Astrocyte of the spinal cord (primary cell): ENCODE measurements around the gene IQGAP3.

Source experiments
- DNase-seq: peaks from one replicate; pipeline ENCODE4 v3.0.0; 2011; ENCODE audit warnings: low read depth, low spot score
- H3K4me3 ChIP-seq: 2 replicates; pipeline ENCODE4 v1.5.1; 2011; ENCODE audit warnings: low read depth, mild to moderate bottlenecking, low read length, moderate library complexity
- in situ Hi-C: cut with HindIII; loops from 2 replicates; pipeline ENCODE4 v1.10.0; 2017; ENCODE audit warnings: low sequenced_read_pairs
- TF ChIP-seq, protein P1 (sequence below): IDR thresholded peaks from 2 replicates; pipeline ENCODE4 v1.5.1; 2012; ENCODE audit warnings: low read depth, mild to moderate bottlenecking, low read length, inconsistent platforms

Gene IQGAP3

DNA sequence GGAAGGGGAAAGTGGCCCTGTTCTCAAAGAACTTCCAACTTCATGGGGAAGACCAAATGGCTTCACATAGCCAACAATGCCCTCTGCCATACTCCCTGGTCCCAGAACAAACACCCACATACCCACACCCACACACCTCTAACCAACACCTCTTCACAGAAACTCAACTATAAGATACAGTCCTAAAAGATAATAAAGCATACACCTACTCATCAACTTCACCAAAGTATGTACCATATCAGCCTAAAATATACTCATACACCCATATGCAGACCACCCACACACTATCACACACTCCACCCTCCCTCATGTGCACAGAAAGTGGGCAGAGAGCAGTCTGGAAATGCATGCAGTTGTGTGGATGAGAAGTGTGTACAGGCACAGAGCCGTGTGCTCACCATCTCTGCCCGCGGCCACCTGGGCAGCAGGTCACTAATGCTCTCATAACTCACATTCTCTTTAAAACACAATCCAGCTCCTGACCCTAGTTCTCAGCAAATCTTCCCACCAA lies 27.7 kb downstream of the IQGAP3 start:
- in situ Hi-C loops = no loop called here
- no peak overlapping the region for H3K4me3 ChIP-seq
- TF ChIP-seq, protein P1, sequence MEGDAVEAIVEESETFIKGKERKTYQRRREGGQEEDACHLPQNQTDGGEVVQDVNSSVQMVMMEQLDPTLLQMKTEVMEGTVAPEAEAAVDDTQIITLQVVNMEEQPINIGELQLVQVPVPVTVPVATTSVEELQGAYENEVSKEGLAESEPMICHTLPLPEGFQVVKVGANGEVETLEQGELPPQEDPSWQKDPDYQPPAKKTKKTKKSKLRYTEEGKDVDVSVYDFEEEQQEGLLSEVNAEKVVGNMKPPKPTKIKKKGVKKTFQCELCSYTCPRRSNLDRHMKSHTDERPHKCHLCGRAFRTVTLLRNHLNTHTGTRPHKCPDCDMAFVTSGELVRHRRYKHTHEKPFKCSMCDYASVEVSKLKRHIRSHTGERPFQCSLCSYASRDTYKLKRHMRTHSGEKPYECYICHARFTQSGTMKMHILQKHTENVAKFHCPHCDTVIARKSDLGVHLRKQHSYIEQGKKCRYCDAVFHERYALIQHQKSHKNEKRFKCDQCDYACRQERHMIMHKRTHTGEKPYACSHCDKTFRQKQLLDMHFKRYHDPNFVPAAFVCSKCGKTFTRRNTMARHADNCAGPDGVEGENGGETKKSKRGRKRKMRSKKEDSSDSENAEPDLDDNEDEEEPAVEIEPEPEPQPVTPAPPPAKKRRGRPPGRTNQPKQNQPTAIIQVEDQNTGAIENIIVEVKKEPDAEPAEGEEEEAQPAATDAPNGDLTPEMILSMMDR = no peak
- no peak for DNase-seq

DNA sequence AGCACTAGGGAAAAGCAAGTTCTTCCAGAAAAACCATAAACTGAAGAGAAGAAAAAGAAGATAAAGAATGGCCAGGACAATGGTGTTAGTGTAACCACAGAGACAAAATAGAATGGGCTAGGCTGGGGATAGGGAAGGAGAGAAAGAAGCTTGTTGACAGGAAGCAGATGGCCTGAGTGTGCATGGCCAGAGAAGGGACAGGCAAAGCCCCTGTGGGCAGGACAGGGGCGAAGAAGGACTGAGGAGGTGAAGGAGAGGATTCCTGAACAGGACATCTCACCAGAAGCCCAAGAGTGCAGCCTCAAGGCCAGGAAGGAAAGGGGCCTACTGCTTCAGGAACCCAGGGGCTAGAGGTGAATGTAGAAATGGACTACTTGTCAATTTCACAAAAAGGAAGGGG lies 29.3 kb downstream of the IQGAP3 start:
- H3K4me3 ChIP-seq = no peak overlapping the region
- DNase-seq = no peak
- TF ChIP-seq, protein P1 = no peak
- in situ Hi-C loops = no loop called here

DNA sequence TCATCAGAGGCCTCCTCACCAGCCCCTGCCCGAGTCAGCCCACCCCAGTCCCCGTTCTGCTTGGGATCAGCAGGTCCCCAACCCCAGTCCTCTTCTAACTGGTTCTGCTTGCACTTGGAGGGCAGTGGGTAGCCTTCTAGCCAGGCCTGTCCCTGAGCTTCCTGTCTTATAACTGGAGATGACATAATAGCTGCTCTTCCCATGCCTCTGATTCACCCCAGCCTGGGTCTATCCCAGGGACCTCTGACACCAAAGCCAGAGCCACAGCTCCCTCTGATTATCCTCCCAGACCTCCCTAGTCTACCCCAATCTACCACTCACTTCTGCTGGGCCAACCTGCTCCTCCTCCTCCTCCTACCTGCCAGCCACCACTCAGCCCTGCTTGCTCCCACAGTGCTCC lies 31.4 kb downstream of the IQGAP3 start:
- H3K4me3 ChIP-seq = no peak overlapping the region
- TF ChIP-seq, protein P1 = no peak
- DNase-seq = no peak
- in situ Hi-C loops = no loop called here

DNA sequence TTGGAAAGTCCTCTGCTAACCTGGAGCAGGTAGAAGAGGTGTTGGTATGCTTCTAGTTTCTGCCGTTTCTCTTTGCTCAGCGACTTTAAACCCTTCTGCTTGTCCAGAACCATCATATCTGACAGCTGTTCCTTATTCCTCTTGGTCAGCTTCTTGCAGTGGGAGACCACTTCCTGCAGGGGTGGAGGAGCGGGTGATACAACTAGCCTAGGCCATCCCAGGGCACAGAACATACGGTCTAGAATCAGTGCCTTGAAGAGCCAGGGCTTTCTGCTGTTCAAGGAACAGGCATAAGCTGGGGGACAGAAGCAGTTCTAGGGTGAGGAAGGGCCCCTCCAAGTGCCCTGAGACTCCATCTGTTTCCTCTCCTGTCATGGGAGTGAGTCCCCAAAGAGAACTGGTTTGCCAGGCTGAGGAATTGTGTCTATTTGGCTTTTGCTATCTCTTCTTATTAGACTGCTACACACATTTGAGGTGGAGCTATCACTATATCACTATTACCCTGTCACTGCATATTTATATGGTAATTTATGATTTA lies 32.5 kb downstream of the IQGAP3 start:
- DNase-seq = no peak
- no peak overlapping the region for H3K4me3 ChIP-seq
- in situ Hi-C loops = no loop called here
- TF ChIP-seq, protein P1 = no peak

DNA sequence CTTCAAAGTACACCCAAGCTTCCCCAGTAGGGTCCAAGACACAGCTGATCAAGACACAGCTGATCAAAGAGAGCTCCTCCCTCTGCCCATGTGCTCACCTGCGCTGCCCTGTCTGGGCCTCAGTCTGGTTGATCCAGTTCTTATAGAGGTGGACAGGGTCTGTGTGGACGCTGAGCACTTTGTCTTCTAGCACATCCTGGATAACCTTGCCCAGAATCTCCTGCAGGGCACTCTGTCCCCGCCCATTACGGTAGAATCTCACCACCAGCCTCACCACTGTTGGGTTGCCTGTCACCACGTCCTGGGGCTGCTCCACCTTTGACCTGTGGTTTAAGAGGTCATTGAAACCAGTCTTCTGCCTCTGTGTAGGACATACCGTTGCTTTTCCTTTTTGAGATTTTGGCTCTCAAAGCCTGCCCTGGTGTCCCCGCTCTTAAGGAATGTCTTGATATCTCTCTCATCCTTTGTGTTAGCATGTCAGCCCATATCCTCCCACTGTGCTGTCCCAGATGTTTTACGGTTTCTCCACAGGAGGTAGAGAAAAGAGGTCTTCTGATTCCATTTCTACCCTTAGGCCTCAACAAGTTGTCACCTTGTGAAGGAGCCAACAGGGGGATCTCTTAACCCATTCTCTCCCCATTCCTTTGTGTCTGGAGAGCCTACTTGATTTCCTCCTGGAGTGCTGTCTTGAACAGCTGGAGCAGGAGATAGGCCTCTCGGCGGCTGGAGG lies 33.5 kb downstream of the IQGAP3 start:
- in situ Hi-C loops = no loop called here
- no peak for DNase-seq
- H3K4me3 ChIP-seq = no peak overlapping the region
- TF ChIP-seq, protein P1 = no peak

DNA sequence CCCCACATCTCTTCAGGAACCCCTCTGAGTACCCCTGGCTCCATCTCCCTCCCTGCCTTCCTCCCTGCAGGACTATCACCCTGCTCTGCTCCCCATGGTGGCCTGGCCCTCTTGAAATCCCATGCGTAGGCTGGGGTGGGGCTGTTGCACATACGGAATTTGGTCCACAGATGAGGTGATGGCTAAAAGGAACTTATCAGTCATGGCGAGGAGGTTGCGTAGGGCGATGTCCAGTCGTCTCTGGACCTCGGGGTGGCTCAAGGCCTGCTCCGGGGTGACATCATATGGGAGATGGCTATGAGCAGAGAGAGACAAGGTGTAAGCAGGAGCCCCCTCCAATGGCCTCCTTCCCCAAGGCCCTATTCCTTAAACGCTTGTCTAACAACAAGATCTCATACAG lies 35.3 kb downstream of the IQGAP3 start:
- in situ Hi-C loops = no loop called here
- TF ChIP-seq, protein P1 = no peak

More for the DNA sequence above, 35.3 kb downstream of the IQGAP3 start:
- no peak for DNase-seq
- no peak overlapping the region for H3K4me3 ChIP-seq
